H9 (cell line): ENCODE data around the gene ATP11C. TPM values are rescaled to one million over a fixed set of nuclear protein-coding genes. Genes with fewer than 3 reads are reported as not detected.

Experiments used
- DNase-seq: peaks from one replicate; pipeline ENCODE4 v3.0.0-alpha.2; 2017
- H2AFZ ChIP-seq: one replicate; pipeline ENCODE4 v1.6.1; 2013; ENCODE audit warnings: mild to moderate bottlenecking, low read length, control low read depth, moderate library complexity
- H2AK5ac ChIP-seq: 2 replicates; pipeline ENCODE4 v1.6.1; 2013; ENCODE audit warnings: low read length, control low read depth, mixed read lengths; ENCODE audit not compliant: insufficient read length
- H2BK120ac ChIP-seq: one replicate; pipeline ENCODE4 v1.6.1; 2013; ENCODE audit warnings: low read depth, mild to moderate bottlenecking, low read length, control low read depth, inconsistent platforms; ENCODE audit not compliant: poor library complexity, severe bottlenecking
- H2BK12ac ChIP-seq: 2 replicates; pipeline ENCODE4 v1.6.1; 2013; ENCODE audit warnings: low read length, control low read depth, mixed read lengths, low read depth; ENCODE audit not compliant: insufficient read length
- H2BK15ac ChIP-seq: 2 replicates; pipeline ENCODE4 v1.6.1; 2013; ENCODE audit warnings: low read depth, low read length, control low read depth
- H2BK20ac ChIP-seq: one replicate; pipeline ENCODE4 v1.6.1; 2013; ENCODE audit warnings: low read depth, mild to moderate bottlenecking, low read length, control low read depth, inconsistent platforms; ENCODE audit not compliant: poor library complexity, severe bottlenecking
- H2BK5ac ChIP-seq: 2 replicates; pipeline ENCODE4 v1.6.1; 2013; ENCODE audit warnings: low read length, control low read depth, mixed read lengths; ENCODE audit not compliant: insufficient read length
- H3K14ac ChIP-seq: 2 replicates; pipeline ENCODE4 v1.6.1; 2013; ENCODE audit warnings: low read length, control low read depth; ENCODE audit not compliant: insufficient read depth
- H3K18ac ChIP-seq: 2 replicates; pipeline ENCODE4 v1.6.1; 2013; ENCODE audit warnings: low read depth, mild to moderate bottlenecking, mixed read lengths, low read length, control low read depth; ENCODE audit not compliant: insufficient read length
- H3K23ac ChIP-seq: 2 replicates; pipeline ENCODE4 v1.6.1; 2013; ENCODE audit warnings: low read length, control low read depth, mixed read lengths, low read depth; ENCODE audit not compliant: insufficient read length
- H3K23me2 ChIP-seq: 2 replicates; pipeline ENCODE4 v1.6.1; 2013; ENCODE audit warnings: low read depth, mild to moderate bottlenecking, mixed read lengths, low read length, control low read depth; ENCODE audit not compliant: insufficient read length, poor library complexity, severe bottlenecking
- H3K27ac ChIP-seq: 2 replicates; pipeline ENCODE4 v1.5.1; 2013; ENCODE audit warnings: low read length, control low read depth, mixed read lengths, low read depth; ENCODE audit not compliant: insufficient read length
- H3K27me3 ChIP-seq: 2 replicates; pipeline ENCODE4 v1.6.1; 2013; ENCODE audit warnings: low read length, control low read depth, inconsistent platforms; ENCODE audit not compliant: insufficient read depth
- H3K4ac ChIP-seq: 2 replicates; pipeline ENCODE4 v1.6.1; 2013; ENCODE audit warnings: low read depth, mild to moderate bottlenecking, control low read depth, inconsistent platforms, low read length, moderate library complexity
- H3K4me1 ChIP-seq: 2 replicates; pipeline ENCODE4 v1.6.1; 2013; ENCODE audit warnings: low read length, control low read depth, inconsistent platforms; ENCODE audit not compliant: insufficient read depth
- H3K4me2 ChIP-seq: 2 replicates; pipeline ENCODE4 v1.6.1; 2013; ENCODE audit warnings: low read length, control low read depth, mixed read lengths; ENCODE audit not compliant: insufficient read length, insufficient read depth
- H3K56ac ChIP-seq: 2 replicates; pipeline ENCODE4 v1.6.1; 2013; ENCODE audit warnings: low read depth, mild to moderate bottlenecking, mixed read lengths, low read length, control low read depth; ENCODE audit not compliant: insufficient read length
- H3K79me1 ChIP-seq: 2 replicates; pipeline ENCODE4 v1.6.1; 2013; ENCODE audit warnings: low read depth, mild to moderate bottlenecking, moderate library complexity, low read length, control low read depth, inconsistent platforms; ENCODE audit not compliant: insufficient read depth, poor library complexity, severe bottlenecking
- H3K79me2 ChIP-seq: 2 replicates; pipeline ENCODE4 v1.6.1; 2013; ENCODE audit warnings: low read length, control low read depth, inconsistent platforms; ENCODE audit not compliant: insufficient read depth
- H3K9ac ChIP-seq: 2 replicates; pipeline ENCODE4 v1.6.1; 2013; ENCODE audit warnings: low read length, control low read depth, mixed read lengths; ENCODE audit not compliant: insufficient read length; ENCODE audit errors: extremely low read depth
- H3K9me3 ChIP-seq: one replicate; pipeline ENCODE4 v1.6.1; 2013; ENCODE audit warnings: low read depth, low read length, inconsistent platforms; ENCODE audit not compliant: control insufficient read depth
- H3T11ph ChIP-seq: one replicate; pipeline ENCODE4 v1.6.1; 2013; ENCODE audit warnings: mild to moderate bottlenecking, low read length, control low read depth, inconsistent platforms
- H4K20me1 ChIP-seq: one replicate; pipeline ENCODE4 v1.6.1; 2013; ENCODE audit not compliant: control insufficient read depth, insufficient read length, insufficient read depth
- H4K5ac ChIP-seq: 2 replicates; pipeline ENCODE4 v1.6.1; 2013; ENCODE audit warnings: low read depth, mild to moderate bottlenecking, mixed read lengths, low read length, control low read depth; ENCODE audit not compliant: insufficient read length
- H4K8ac ChIP-seq: replicated peaks from 2 replicates; pipeline ENCODE4 v1.6.1; 2013; ENCODE audit warnings: low read length, control low read depth, mixed read lengths, low read depth; ENCODE audit not compliant: insufficient read length
- H4K91ac ChIP-seq: 2 replicates; pipeline ENCODE4 v1.6.1; 2013; ENCODE audit warnings: low read depth, mild to moderate bottlenecking, moderate library complexity, mixed read lengths, low read length, control low read depth; ENCODE audit not compliant: insufficient read length
- H3K27ac Mint-ChIP-seq, 3 experiments: 2 replicates in 2 of 3; 3 replicates in 1 of 3; pipeline ENCODE4 v1.8.0; 2020 to 2021; ENCODE audit warnings: mixed read lengths in 3 of 3, mild to moderate bottlenecking in 1 of 3, moderate library complexity in 1 of 3
- H3K27me3 Mint-ChIP-seq: 2 replicates; pipeline ENCODE4 v1.8.0; 2021; ENCODE audit warnings: low read depth, mild to moderate bottlenecking, moderate library complexity, mixed read lengths
- H3K36me3 Mint-ChIP-seq, 3 experiments: 2 replicates in 2 of 3; 3 replicates in 1 of 3; pipeline ENCODE4 v1.8.0; 2020 to 2021; ENCODE audit warnings: low read depth in 3 of 3, mixed read lengths in 3 of 3; ENCODE audit not compliant: insufficient read depth in 1 of 3
- H3K4me1 Mint-ChIP-seq, 2 experiments: 2 replicates each; pipeline ENCODE4 v1.8.0; 2020; ENCODE audit warnings: mixed read lengths in 2 of 2
- H3K4me3 Mint-ChIP-seq, 2 experiments: 2 replicates in 1 of 2; 3 replicates in 1 of 2; pipeline ENCODE4 v1.8.0; 2020 to 2021; ENCODE audit warnings: mild to moderate bottlenecking in 2 of 2, mixed read lengths in 2 of 2, moderate library complexity in 1 of 2
- H3K9me3 Mint-ChIP-seq, 2 experiments: 2 replicates in 1 of 2; 3 replicates in 1 of 2; pipeline ENCODE4 v1.8.0; 2020; ENCODE audit warnings: mild to moderate bottlenecking in 2 of 2, mixed read lengths in 2 of 2, moderate library complexity in 1 of 2
- WGBS: extraction: QIAGEN DNeasy Blood & Tissue Kit; methylation state at CpG from one replicate; pipeline ENCODE4 v1.1.7; 2013; ENCODE audit warnings: missing lambda C conversion rate, low lambda C conversion rate, mixed read lengths; ENCODE audit not compliant: insufficient read length; ENCODE audit errors: extremely low coverage; 5-methylcytosine and 5-hydroxymethylcytosine counted together
- total RNA-seq: library from RNA; stranded (reverse); gene quantifications from 2 replicates; pipeline ENCODE4 v1.2.1, GENCODE V29; 2021
- TF ChIP-seq, protein P1 (sequence below): fragments of 200-600 bp; sonication (generic); conservative IDR thresholded peaks from 3 replicates; pipeline ENCODE4 v1.8.0; 2021; ENCODE audit warnings: antibody characterized with exemption, mild to moderate bottlenecking

Gene ATP11C
- total RNA-seq, 1 experiment from 2014 or later: 28.4 TPM

DNA sequence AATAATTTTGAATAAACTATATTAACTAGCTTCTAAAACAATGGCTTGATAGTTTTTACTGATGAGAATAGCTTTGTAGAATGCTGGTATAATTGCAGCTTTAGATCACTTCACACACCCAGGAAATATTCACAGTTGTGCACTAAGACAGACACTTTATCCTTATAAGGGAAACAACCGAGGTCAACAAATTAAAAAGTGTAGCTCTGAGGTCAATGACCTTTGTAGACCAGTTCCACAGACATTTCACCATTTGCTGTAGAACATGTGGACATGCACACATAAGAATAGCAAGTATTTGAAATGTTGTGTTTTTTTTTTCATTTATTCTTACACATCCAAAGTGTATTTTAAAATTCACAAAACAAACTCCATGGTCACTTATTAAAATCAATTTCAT lies 148.9 kb downstream of the ATP11C start:
- Histone ChIP-seq H3T11ph (no peak overlapping the region), H3K56ac (no peak overlapping the region), H2BK120ac (no peak overlapping the region), H3K23me2 (no peaks in the 10 kb centered on the region), H3K27me3 (no peaks in the 10 kb centered on the region), H3K9me3 (no peaks in the 10 kb centered on the region), H4K8ac (no peak overlapping the region), H3K14ac (no peak overlapping the region), H3K79me1 (no peaks in the 10 kb centered on the region), H3K4ac (no peak overlapping the region), H3K4me2 (no peak overlapping the region), H2BK20ac (no peak overlapping the region), H2AFZ (no peak overlapping the region), H3K4me1 (no peaks in the 10 kb centered on the region), H2BK5ac (no peak overlapping the region), H2BK15ac (no peak overlapping the region), H3K79me2 (no peaks in the 10 kb centered on the region), H2AK5ac (no peak overlapping the region), H3K9ac (no peak overlapping the region), H4K91ac (no peak overlapping the region), H3K23ac (no peak overlapping the region), H4K5ac (no peak overlapping the region), H3K27ac (no peak overlapping the region), H4K20me1 (no peaks in the 10 kb centered on the region), H2BK12ac (no peak overlapping the region), H3K18ac (no peak overlapping the region)
- TF ChIP-seq, protein P1, sequence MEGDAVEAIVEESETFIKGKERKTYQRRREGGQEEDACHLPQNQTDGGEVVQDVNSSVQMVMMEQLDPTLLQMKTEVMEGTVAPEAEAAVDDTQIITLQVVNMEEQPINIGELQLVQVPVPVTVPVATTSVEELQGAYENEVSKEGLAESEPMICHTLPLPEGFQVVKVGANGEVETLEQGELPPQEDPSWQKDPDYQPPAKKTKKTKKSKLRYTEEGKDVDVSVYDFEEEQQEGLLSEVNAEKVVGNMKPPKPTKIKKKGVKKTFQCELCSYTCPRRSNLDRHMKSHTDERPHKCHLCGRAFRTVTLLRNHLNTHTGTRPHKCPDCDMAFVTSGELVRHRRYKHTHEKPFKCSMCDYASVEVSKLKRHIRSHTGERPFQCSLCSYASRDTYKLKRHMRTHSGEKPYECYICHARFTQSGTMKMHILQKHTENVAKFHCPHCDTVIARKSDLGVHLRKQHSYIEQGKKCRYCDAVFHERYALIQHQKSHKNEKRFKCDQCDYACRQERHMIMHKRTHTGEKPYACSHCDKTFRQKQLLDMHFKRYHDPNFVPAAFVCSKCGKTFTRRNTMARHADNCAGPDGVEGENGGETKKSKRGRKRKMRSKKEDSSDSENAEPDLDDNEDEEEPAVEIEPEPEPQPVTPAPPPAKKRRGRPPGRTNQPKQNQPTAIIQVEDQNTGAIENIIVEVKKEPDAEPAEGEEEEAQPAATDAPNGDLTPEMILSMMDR: no peak
- Mint-ChIP-seq H3K27me3 (no peaks in the 10 kb centered on the region; the same call in 1 of the 2 replicates), H3K9me3 (peaks cover 0 to 40% of the 10 kb centered on the region in 2 experiments; a peak in 2 of 5 replicates), H3K4me1 (no peaks in the 10 kb centered on the region), H3K4me3 (no peak overlapping the region), H3K36me3 (peaks cover 23 to 46% (median 35%) of the 10 kb centered on the region in 3 experiments; a peak in 6 of 7 replicates), H3K27ac (no peak overlapping the region)
- DNase-seq: no peak
- no CpG with 5 or more reads among the region's 1 CpG for WGBS
